Panc1 (cell line): Measurements from ENCODE around the gene NCKAP1.
"Not testable (repeated sequence)": the region's sequence is repeated elsewhere in the genome, so short reads cannot be mapped to it uniquely, and the experiment has no call there.

Experiments used
- POLR2AphosphoS5 ChIP-seq: IDR thresholded peaks from 2 replicates; pipeline ENCODE4 v1.6.1; 2012; ENCODE audit warnings: mild to moderate bottlenecking, low read depth, low read length, moderate library complexity
- SIN3A ChIP-seq: IDR thresholded peaks from 2 replicates; pipeline ENCODE4 v1.6.1; 2012; ENCODE audit warnings: low read depth, mild to moderate bottlenecking, low read length, moderate library complexity, borderline replicate concordance; ENCODE audit not compliant: insufficient read depth
- TF ChIP-seq, protein P1 (sequence below): fragments of 450-650 bp; IDR thresholded peaks from 2 replicates; pipeline ENCODE4 v1.5.1; 2017; ENCODE audit warnings: mild to moderate bottlenecking
- TF ChIP-seq, protein P2 (sequence below), 2 experiments: IDR thresholded peaks; 2 replicates each; pipeline ENCODE4 v1.6.1; 2011 to 2012; ENCODE audit warnings: low read depth in 2 of 2, control low read depth in 1 of 2, low read length in 1 of 2, mild to moderate bottlenecking in 1 of 2, moderate library complexity in 1 of 2; ENCODE audit not compliant: insufficient read depth in 1 of 2

DNA sequence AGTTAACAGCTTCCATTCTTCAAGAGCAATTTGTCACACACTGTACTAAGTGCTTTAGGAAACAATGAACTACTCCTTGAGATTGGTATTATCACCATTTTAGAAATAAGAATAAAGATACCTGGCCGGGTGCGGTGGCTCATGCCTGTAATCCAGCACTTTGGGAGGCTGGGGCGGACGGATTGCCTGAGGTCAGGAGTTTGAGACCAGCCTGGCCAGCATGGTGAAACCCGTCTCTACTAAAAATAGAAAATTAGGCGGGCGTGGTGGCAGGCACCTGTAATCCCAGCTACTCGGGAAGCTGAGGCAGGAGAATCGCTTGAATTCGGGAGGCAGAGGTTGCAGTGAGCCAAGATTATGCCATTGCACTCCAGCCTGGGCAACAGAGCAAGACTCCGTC, 20.4 kb downstream of the NCKAP1 start:
- TF ChIP-seq, protein P1, sequence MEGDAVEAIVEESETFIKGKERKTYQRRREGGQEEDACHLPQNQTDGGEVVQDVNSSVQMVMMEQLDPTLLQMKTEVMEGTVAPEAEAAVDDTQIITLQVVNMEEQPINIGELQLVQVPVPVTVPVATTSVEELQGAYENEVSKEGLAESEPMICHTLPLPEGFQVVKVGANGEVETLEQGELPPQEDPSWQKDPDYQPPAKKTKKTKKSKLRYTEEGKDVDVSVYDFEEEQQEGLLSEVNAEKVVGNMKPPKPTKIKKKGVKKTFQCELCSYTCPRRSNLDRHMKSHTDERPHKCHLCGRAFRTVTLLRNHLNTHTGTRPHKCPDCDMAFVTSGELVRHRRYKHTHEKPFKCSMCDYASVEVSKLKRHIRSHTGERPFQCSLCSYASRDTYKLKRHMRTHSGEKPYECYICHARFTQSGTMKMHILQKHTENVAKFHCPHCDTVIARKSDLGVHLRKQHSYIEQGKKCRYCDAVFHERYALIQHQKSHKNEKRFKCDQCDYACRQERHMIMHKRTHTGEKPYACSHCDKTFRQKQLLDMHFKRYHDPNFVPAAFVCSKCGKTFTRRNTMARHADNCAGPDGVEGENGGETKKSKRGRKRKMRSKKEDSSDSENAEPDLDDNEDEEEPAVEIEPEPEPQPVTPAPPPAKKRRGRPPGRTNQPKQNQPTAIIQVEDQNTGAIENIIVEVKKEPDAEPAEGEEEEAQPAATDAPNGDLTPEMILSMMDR = not testable (repeated sequence)
- TF ChIP-seq, protein P2, sequence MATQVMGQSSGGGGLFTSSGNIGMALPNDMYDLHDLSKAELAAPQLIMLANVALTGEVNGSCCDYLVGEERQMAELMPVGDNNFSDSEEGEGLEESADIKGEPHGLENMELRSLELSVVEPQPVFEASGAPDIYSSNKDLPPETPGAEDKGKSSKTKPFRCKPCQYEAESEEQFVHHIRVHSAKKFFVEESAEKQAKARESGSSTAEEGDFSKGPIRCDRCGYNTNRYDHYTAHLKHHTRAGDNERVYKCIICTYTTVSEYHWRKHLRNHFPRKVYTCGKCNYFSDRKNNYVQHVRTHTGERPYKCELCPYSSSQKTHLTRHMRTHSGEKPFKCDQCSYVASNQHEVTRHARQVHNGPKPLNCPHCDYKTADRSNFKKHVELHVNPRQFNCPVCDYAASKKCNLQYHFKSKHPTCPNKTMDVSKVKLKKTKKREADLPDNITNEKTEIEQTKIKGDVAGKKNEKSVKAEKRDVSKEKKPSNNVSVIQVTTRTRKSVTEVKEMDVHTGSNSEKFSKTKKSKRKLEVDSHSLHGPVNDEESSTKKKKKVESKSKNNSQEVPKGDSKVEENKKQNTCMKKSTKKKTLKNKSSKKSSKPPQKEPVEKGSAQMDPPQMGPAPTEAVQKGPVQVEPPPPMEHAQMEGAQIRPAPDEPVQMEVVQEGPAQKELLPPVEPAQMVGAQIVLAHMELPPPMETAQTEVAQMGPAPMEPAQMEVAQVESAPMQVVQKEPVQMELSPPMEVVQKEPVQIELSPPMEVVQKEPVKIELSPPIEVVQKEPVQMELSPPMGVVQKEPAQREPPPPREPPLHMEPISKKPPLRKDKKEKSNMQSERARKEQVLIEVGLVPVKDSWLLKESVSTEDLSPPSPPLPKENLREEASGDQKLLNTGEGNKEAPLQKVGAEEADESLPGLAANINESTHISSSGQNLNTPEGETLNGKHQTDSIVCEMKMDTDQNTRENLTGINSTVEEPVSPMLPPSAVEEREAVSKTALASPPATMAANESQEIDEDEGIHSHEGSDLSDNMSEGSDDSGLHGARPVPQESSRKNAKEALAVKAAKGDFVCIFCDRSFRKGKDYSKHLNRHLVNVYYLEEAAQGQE (IDR thresholded peaks at IDR 0.05; ENCODE audit: insufficient read depth in 1 of 2, low read depth in 2 of 2, low read length in 1 of 2) = not testable (repeated sequence)
- TF ChIP-seq POLR2AphosphoS5, SIN3A: not testable (repeated sequence)
